WTC11 (cell line): Measurements from ENCODE around the gene PDIA3. TPM values are rescaled to one million over a fixed set of nuclear protein-coding genes. Genes with fewer than 3 reads are reported as not detected.

Experiments used
- ATAC-seq: fragments of 200-7000 bp; cut with Tn5 transposase; 2 replicates; pipeline ENCODE4 v1.10.0; 2021; ENCODE audit warnings: mild to moderate bottlenecking, moderate library complexity
- CTCF ChIA-PET: fragments of 300-600 bp; sonication (Branson Sonifier 250); formaldehyde crosslinking; loops from one replicate; lab custom pipeline; 2021; ENCODE audit warnings: antibody characterized with exemption; lab: Charles Lee
- POLR2A ChIA-PET: fragments of 350-600 bp; sonication (Branson Sonifier 250); formaldehyde crosslinking; loops from one replicate; lab custom pipeline; 2021; ENCODE audit warnings: antibody characterized with exemption; lab: Charles Lee
- DNase-seq: peaks from one replicate; pipeline ENCODE4 v3.0.0; 2021; ENCODE audit warnings: low spot score
- H3K27ac Mint-ChIP-seq: 2 replicates; pipeline ENCODE4 v1.8.0; 2021; ENCODE audit warnings: mixed read lengths
- H3K27me3 Mint-ChIP-seq: 2 replicates; pipeline ENCODE4 v1.8.0; 2021; ENCODE audit warnings: low read depth, mild to moderate bottlenecking, moderate library complexity, mixed read lengths
- H3K36me3 Mint-ChIP-seq: 2 replicates; pipeline ENCODE4 v1.8.0; 2021; ENCODE audit warnings: mixed read lengths
- H3K4me1 Mint-ChIP-seq: 2 replicates; pipeline ENCODE4 v1.8.0; 2022; ENCODE audit warnings: mixed read lengths
- H3K4me3 Mint-ChIP-seq: 2 replicates; pipeline ENCODE4 v1.8.0; 2021; ENCODE audit warnings: mild to moderate bottlenecking, moderate library complexity, mixed read lengths
- H3K9me3 Mint-ChIP-seq: 2 replicates; pipeline ENCODE4 v1.8.0; 2021; ENCODE audit warnings: mixed read lengths
- ATF2 ChIP-seq: sonication (generic); formaldehyde crosslinking; IDR thresholded peaks from 2 replicates; pipeline ENCODE4 v1.8.1; 2022; ENCODE audit warnings: low read depth, missing genetic modification reagents, borderline replicate concordance
- ATF6 ChIP-seq: sonication (generic); formaldehyde crosslinking; IDR thresholded peaks from 2 replicates; pipeline ENCODE4 v1.8.1; 2023; ENCODE audit warnings: mild to moderate bottlenecking, missing genetic modification reagents
- CREB1 ChIP-seq: sonication (generic); formaldehyde crosslinking; IDR thresholded peaks from 2 replicates; pipeline ENCODE4 v1.8.0; 2023; ENCODE audit warnings: mild to moderate bottlenecking, missing genetic modification reagents
- E2F4 ChIP-seq: sonication (generic); formaldehyde crosslinking; IDR thresholded peaks from 2 replicates; pipeline ENCODE4 v1.8.1; 2022; ENCODE audit warnings: low read depth, mild to moderate bottlenecking, moderate library complexity, missing genetic modification reagents, borderline replicate concordance
- ESRRA ChIP-seq: sonication (generic); formaldehyde crosslinking; IDR thresholded peaks from 2 replicates; pipeline ENCODE4 v1.8.1; 2022; ENCODE audit warnings: mild to moderate bottlenecking, missing genetic modification reagents, borderline replicate concordance
- ETV6 ChIP-seq: sonication (generic); formaldehyde crosslinking; IDR thresholded peaks from 2 replicates; pipeline ENCODE4 v1.8.1; 2022; ENCODE audit warnings: mild to moderate bottlenecking, missing genetic modification reagents
- HMGXB4 ChIP-seq: sonication (generic); formaldehyde crosslinking; IDR thresholded peaks from 2 replicates; pipeline ENCODE4 v1.8.1; 2023; ENCODE audit warnings: mild to moderate bottlenecking, moderate library complexity, missing genetic modification reagents
- IRF1 ChIP-seq: sonication (generic); formaldehyde crosslinking; IDR thresholded peaks from 2 replicates; pipeline ENCODE4 v1.8.0; 2023; ENCODE audit warnings: missing genetic modification reagents
- JAZF1 ChIP-seq: fragments of 250-450 bp; sonication (Bioruptor Pico); IDR thresholded peaks from 2 replicates; pipeline ENCODE4 v1.9.0; 2021; ENCODE audit warnings: moderate library complexity, mild to moderate bottlenecking, inconsistent platforms
- JUN ChIP-seq: sonication (generic); formaldehyde crosslinking; IDR thresholded peaks from 2 replicates; pipeline ENCODE4 v1.8.0; 2023; ENCODE audit warnings: mild to moderate bottlenecking, missing genetic modification reagents
- MAX ChIP-seq: sonication (generic); formaldehyde crosslinking; IDR thresholded peaks from 2 replicates; pipeline ENCODE4 v1.8.0; 2022; ENCODE audit warnings: mild to moderate bottlenecking, missing genetic modification reagents
- NR3C1 ChIP-seq: sonication (generic); formaldehyde crosslinking; conservative IDR thresholded peaks from 2 replicates; pipeline ENCODE4 v1.8.1; 2023; ENCODE audit warnings: low read depth, mild to moderate bottlenecking, missing genetic modification reagents
- RELA ChIP-seq: sonication (generic); formaldehyde crosslinking; IDR thresholded peaks from 2 replicates; pipeline ENCODE4 v1.8.1; 2022; ENCODE audit warnings: missing genetic modification reagents, mild to moderate bottlenecking, borderline replicate concordance
- SMAD3 ChIP-seq: sonication (generic); formaldehyde crosslinking; IDR thresholded peaks from 2 replicates; pipeline ENCODE4 v1.8.0; 2022; ENCODE audit warnings: missing genetic modification reagents, mild to moderate bottlenecking, borderline replicate concordance
- SP1 ChIP-seq: sonication (generic); formaldehyde crosslinking; conservative IDR thresholded peaks from 2 replicates; pipeline ENCODE4 v1.8.1; 2022; ENCODE audit warnings: missing genetic modification reagents
- TEAD1 ChIP-seq: sonication (generic); formaldehyde crosslinking; IDR thresholded peaks from 2 replicates; pipeline ENCODE4 v1.8.0; 2022; ENCODE audit warnings: mild to moderate bottlenecking, missing genetic modification reagents
- TP53 ChIP-seq: sonication (generic); formaldehyde crosslinking; IDR thresholded peaks from 2 replicates; pipeline ENCODE4 v1.8.1; 2023; ENCODE audit warnings: mild to moderate bottlenecking, missing genetic modification reagents
- USF1 ChIP-seq: sonication (generic); formaldehyde crosslinking; IDR thresholded peaks from 2 replicates; pipeline ENCODE4 v1.8.0; 2022; ENCODE audit warnings: mild to moderate bottlenecking, missing genetic modification reagents
- ZNF263 ChIP-seq: sonication (generic); formaldehyde crosslinking; IDR thresholded peaks from 2 replicates; pipeline ENCODE4 v1.8.1; 2022; ENCODE audit warnings: low read depth, mild to moderate bottlenecking, moderate library complexity, missing genetic modification reagents
- ZNF281 ChIP-seq: sonication (generic); formaldehyde crosslinking; IDR thresholded peaks from 2 replicates; pipeline ENCODE4 v1.8.0; 2023; ENCODE audit warnings: mild to moderate bottlenecking, missing genetic modification reagents
- ZNF425 ChIP-seq: fragments of 250-450 bp; sonication (Bioruptor Pico); conservative IDR thresholded peaks from 2 replicates; pipeline ENCODE4 v1.9.0; 2021; ENCODE audit warnings: mild to moderate bottlenecking
- total RNA-seq: library from RNA; stranded (reverse); gene quantifications from 3 replicates; pipeline ENCODE4 v1.2.3, GENCODE V29; 2021

Gene PDIA3
- total RNA-seq, 1 experiment from 2014 or later, result 630 TPM

GRCh38 chr15:43796566-43796965 lies 50.3 kb downstream of the PDIA3 start (continued):
- TF ChIP-seq ZNF425 (no peak), RELA (CRISPR knock-in tag) (no peak), MAX (CRISPR knock-in tag) (no peak), JAZF1 (CRISPR knock-in tag) (no peak), JUN (no peak), E2F4 (no peak), TEAD1 (CRISPR knock-in tag) (no peak)

- peak overlapping the region; percentile 99 for H3K27ac Mint-ChIP-seq
- ATAC-seq (no peak), DNase-seq (no peak)
- TF ChIP-seq ETV6 (CRISPR knock-in tag) (no peak), ZNF281 (CRISPR knock-in tag) (no peak), ESRRA (CRISPR knock-in tag) (no peak), IRF1 (no peak), TP53 (CRISPR knock-in tag) (no peak), HMGXB4 (CRISPR knock-in tag) (no peak), SP1 (no peak), USF1 (CRISPR knock-in tag) (no peak), ATF2 (no peak), SMAD3 (CRISPR knock-in tag) (no peak), NR3C1 (CRISPR knock-in tag) (no peak), ZNF263 (no peak), ATF6 (CRISPR knock-in tag) (no peak), CREB1 (no peak)
- POLR2A ChIA-PET, result interaction anchor here (1.5 kb wide), 1 partner anchor 25 kb away, joined by 4 read pairs; the partner anchor contains the start of gene MFAP1
- H3K4me1 Mint-ChIP-seq, result peaks cover 49% of the 10 kb centered on the region
- peak overlapping the region; percentile 24; the same call in 1 of the 2 replicates for H3K4me3 Mint-ChIP-seq
- CTCF ChIA-PET, result interaction anchor here (1.9 kb wide), 1 partner anchor 23 kb away, joined by 15 read pairs; the partner anchor contains the start of gene ELL3
- H3K36me3 Mint-ChIP-seq, result peaks cover 57% of the 10 kb centered on the region
- no peaks in the 10 kb centered on the region for H3K27me3 Mint-ChIP-seq
- H3K9me3 Mint-ChIP-seq, result no peaks in the 10 kb centered on the region
Observed at GRCh38 chr15:43799209-43799944, 53.1 kb downstream of the PDIA3 start.
